Peyer's patch (tissue), 4 donors: Measurements from ENCODE around the gene CACNG1.

Experiments used
- CTCF ChIP-seq, 6 experiments: fragments of 450-650 bp in 4 of 6; fragments of 200-600 bp in 2 of 6; sonication (generic) in 1 of 6; IDR thresholded peaks; one replicate each; pipeline ENCODE4 v1.5.1; 2017 to 2019; ENCODE audit warnings: antibody characterized with exemption in 6 of 6, mild to moderate bottlenecking in 3 of 6, moderate library complexity in 1 of 6
- POLR2A ChIP-seq, 2 donors: fragments of 450-650 bp; IDR thresholded peaks; one replicate each; pipeline ENCODE4 v1.5.1; 2017; ENCODE audit warnings: antibody characterized with exemption in 2 of 2, mild to moderate bottlenecking in 2 of 2, moderate library complexity in 2 of 2

GRCh38 chr17:67049025-67049739 lies 4.8 kb downstream of the CACNG1 start:
- TF ChIP-seq CTCF (IDR thresholded peaks at IDR 0.05) = no peak
- TF ChIP-seq POLR2A (IDR thresholded peaks at IDR 0.05) = no peak
